DMS114 treated with DMSO at 0.1 percent for 48 hours (cell line): ENCODE data around the gene RASA1.

ENCODE experiments used
- DNase-seq: peaks from one replicate; lab custom pipeline; 2025; ENCODE audit not compliant: unreplicated experiment; lab: John Stamatoyannopoulos, UW

The RASA1 gene

GRCh38 chr5:87438231-87438630 lies 170.5 kb downstream of the RASA1 start:
- no peak for DNase-seq
